ENCODE results near the gene HOXC13.

HOXC13 gene

GRCh38 chr12:53966085-53966384, 27.4 kb downstream of the HOXC13 start:
- POLR2A ChIA-PET = no interaction called here
- CTCF ChIA-PET = interaction anchor here (0.9 to 3.8 kb wide), 4 partner anchors 23 to 289 kb away, joined by 3 to 13 read pairs (median 4); no protein-coding TSS in a partner anchor
- H3K4me3 ChIP-seq (ENCODE audit: low read depth, low read length) = peak overlapping the region; percentile 73
- TF ChIP-seq CTCF (IDR thresholded peaks at IDR 0.05; ENCODE audit: insufficient read depth, low read length, missing control alignments) = no peak
- no peak for DNase-seq (ENCODE audit: low read depth, low spot score)

- POLR2A ChIA-PET = no interaction called here
- TF ChIP-seq CTCF (IDR thresholded peaks at IDR 0.05; ENCODE audit: insufficient read depth, low read length, missing control alignments) = no peak
- CTCF ChIA-PET = interaction anchor here (0.9 to 3.8 kb wide), 4 partner anchors 9 to 289 kb away, joined by 3 to 13 read pairs (median 5); no protein-coding TSS in a partner anchor
- DNase-seq (ENCODE audit: low read depth, low spot score) = no peak
- peak overlapping the region; percentile 73 for H3K4me3 ChIP-seq (ENCODE audit: low read depth, low read length)
These were observed 27.9 kb downstream of the HOXC13 start for GRCh38 chr12:53966385-53967133.

GRCh38 chr12:53967421-53967925, 28.8 kb downstream of the HOXC13 start:
- no peak for DNase-seq (ENCODE audit: low read depth, low spot score)
- ChIA-PET POLR2A (interaction anchor here (1.0 kb wide), 1 partner anchor 9 kb away, joined by 4 read pairs; no protein-coding TSS in a partner anchor), CTCF (interaction anchor here (1.0 to 3.8 kb wide), 5 partner anchors 9 to 249 kb away, joined by 3 to 13 read pairs (median 5); no protein-coding TSS in a partner anchor)
- no peak for TF ChIP-seq CTCF (IDR thresholded peaks at IDR 0.05; ENCODE audit: insufficient read depth, low read length, missing control alignments)
- H3K4me3 ChIP-seq (ENCODE audit: low read depth, low read length) = peak overlapping the region; percentile 73

GRCh38 chr12:53968214-53969127, 29.8 kb downstream of the HOXC13 start:
- DNase-seq (ENCODE audit: low read depth, low spot score) = no peak
- ChIA-PET CTCF (interaction anchor here (0.9 to 2.0 kb wide), 5 partner anchors 17 to 248 kb away, joined by 3 to 8 read pairs (median 3); partner anchors contain the start of gene HOXC10), POLR2A (interaction anchor here (0.6 to 0.9 kb wide), 3 partner anchors 23 to 1037 kb away, joined by 3 to 6 read pairs (median 3); no protein-coding TSS in a partner anchor)
- TF ChIP-seq CTCF (IDR thresholded peaks at IDR 0.05; ENCODE audit: insufficient read depth, low read length, missing control alignments) = no peak
- H3K4me3 ChIP-seq (ENCODE audit: low read depth, low read length) = peak overlapping the region; percentile 73

- no peak for DNase-seq (ENCODE audit: low read depth, low spot score)
- TF ChIP-seq CTCF (IDR thresholded peaks at IDR 0.05; ENCODE audit: insufficient read depth, low read length, missing control alignments) = no peak
- H3K4me3 ChIP-seq (ENCODE audit: low read depth, low read length) = peak overlapping the region; percentile 73
- CTCF ChIA-PET = interaction anchor here (1.1 to 2.8 kb wide), 3 partner anchors 8 to 223 kb away, joined by 3 to 8 read pairs (median 7); no protein-coding TSS in a partner anchor
- POLR2A ChIA-PET = no interaction called here
These were observed 31.1 kb downstream of the HOXC13 start for GRCh38 chr12:53969588-53970259.

All from AG04449 (cell line).